Measurements from ENCODE around the gene TMPRSS3.

Gene TMPRSS3

DNA sequence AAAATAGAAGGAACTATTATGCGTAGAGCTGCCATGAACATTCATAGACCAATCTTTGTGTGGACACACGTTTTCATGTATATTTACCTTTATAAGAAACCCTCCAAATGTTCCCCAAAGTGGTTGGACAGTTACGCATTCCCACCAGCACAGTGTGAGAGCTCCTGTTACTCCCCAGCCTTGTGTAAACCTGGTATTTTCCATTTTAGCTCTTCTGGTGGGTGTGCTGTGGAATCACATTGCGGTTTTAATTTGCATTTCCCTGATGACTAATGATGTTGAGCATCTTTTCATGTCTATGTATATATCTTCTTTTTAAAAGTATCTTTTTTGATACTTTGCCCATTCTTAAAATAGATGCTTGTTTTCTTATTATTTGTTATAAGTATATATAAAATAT is 4.7 kb upstream of the TMPRSS3 start:
- no peak overlapping the region for H3K27ac ChIP-seq
- no peaks in the 10 kb centered on the region for H3K36me3 ChIP-seq
- peaks cover 8% of the 10 kb centered on the region for H3K9me3 ChIP-seq (ENCODE audit: severe bottlenecking)
- TF ChIP-seq CTCF (IDR thresholded peaks at IDR 0.05; ENCODE audit: low read depth, low read length): no peak
- DNase-seq: no peak
- H3K4me3 ChIP-seq (ENCODE audit: low read depth, low read length): no peak overlapping the region
- no peaks in the 10 kb centered on the region for H3K27me3 ChIP-seq (ENCODE audit: insufficient read depth, low read depth, severe bottlenecking)

DNA sequence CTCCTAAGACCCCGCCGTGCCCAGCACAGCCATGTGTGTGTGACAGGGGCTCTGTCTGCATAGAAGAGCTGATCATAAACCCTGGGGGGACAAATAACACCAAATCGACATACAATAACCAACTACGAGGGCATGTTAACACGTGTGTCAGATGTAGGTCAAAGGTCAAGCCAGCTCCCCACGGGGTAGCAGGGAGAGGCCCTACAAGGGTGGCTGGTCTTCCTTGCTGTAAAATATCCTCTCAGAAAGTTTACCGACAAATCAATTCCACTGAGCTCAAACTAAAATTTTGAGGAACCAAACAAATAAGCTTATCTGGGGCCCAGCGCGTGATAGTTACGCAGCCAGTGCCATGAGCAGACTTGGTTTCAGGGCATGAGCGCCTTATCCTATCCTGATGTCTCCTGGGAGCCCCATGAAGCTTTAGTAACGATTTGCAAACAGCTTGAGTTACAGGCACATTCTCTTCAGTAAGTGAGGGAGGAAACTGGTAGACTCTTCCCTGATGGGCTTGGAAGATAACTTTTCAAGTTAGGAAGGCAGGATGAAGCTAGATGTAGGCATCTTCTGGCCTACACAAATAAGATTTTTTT is 2.7 kb upstream of the TMPRSS3 start:
- Histone ChIP-seq H3K36me3 (no peaks in the 10 kb centered on the region), H3K9me3 (ENCODE audit: severe bottlenecking) (peaks cover 8% of the 10 kb centered on the region), H3K27ac (no peak overlapping the region), H3K4me3 (ENCODE audit: low read depth, low read length) (no peak overlapping the region), H3K27me3 (ENCODE audit: insufficient read depth, low read depth, severe bottlenecking) (no peaks in the 10 kb centered on the region)
- no peak for DNase-seq
- no peak for TF ChIP-seq CTCF (IDR thresholded peaks at IDR 0.05; ENCODE audit: low read depth, low read length)

DNA sequence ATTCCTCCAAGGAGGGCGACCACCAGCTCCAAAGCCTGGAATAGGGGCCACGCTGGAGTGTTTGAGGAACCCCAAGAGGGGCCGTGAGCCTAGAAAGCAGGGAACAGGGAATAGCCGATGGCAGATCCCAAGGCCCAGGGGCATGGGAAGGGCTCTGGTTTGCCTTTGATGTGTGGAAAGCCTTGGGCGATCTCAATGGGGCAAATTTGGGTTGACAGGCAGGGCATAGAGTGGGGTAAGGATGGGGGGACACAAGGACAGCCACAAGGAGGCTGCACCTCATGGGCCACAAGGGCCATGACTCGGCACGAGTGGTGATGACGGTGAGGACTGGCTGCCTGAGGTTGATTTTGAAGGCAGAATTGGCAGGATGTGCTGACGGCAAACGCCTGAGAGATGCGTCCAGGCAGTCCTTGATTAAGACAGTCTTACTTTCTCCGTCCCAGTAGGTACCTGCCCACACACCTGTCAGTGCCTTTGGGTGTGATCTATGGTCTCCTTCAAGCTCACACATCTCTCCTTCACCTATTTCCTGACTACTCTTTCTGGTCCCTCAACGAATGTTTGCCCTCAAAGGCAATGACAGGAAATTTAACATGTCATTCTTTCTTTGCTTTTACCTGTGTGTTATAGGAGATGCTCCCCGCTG is 2.0 kb upstream of the TMPRSS3 start:
- H3K4me3 ChIP-seq (ENCODE audit: low read depth, low read length): no peak overlapping the region
- H3K9me3 ChIP-seq (ENCODE audit: severe bottlenecking): peaks cover 8% of the 10 kb centered on the region
- H3K27ac ChIP-seq: no peak overlapping the region
- no peak for TF ChIP-seq CTCF (IDR thresholded peaks at IDR 0.05; ENCODE audit: low read depth, low read length)
- no peak for DNase-seq
- no peaks in the 10 kb centered on the region for H3K36me3 ChIP-seq
- H3K27me3 ChIP-seq (ENCODE audit: insufficient read depth, low read depth, severe bottlenecking): no peaks in the 10 kb centered on the region

DNA sequence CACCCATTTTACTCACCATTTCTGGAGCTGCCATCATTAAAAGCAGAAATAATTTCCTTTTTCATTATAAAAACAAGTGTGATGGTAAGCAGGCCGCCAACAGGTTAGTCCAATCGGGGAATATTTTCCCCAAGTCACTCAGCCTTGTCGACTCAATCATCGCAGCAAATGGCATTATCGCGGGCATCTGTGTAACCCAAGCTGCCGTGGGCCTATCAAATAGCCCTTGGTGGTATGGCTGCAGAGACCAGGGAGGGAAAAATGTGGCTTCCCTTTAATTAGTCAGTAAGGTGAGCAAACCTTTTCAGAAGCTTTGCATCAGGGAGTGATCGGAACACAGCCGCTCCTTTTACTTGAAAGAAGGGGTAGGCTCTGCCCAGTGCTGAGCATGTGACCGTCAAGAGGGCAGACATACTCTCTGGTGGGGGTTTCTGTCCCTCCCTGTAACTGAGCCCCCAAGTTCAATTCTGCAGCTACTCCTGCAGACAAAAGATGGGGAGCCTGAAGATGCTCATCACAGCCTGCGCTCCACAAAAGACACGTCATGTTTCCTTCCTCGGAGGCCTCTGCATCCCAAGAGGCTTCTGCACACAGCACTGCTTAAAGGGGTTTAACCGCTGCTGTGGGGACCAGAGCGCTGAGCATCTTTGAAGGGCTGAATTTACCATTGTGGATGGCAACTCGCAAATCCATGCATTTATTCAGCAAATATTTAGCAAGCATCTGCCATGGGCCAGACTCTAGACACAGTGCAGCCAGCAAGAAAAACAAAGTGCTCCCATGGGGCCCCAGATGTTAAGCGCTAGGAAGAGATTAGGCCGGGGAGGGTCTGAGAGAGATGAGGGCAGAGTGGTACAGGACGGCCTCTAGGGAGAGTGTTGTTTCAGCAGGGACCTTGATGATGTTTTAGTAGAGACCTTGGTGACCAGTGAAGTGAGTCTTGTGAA is 1.2 kb upstream of the TMPRSS3 start:
- TF ChIP-seq CTCF (IDR thresholded peaks at IDR 0.05; ENCODE audit: low read depth, low read length): no peak
- Histone ChIP-seq H3K9me3 (ENCODE audit: severe bottlenecking) (peaks cover 8% of the 10 kb centered on the region), H3K36me3 (no peaks in the 10 kb centered on the region), H3K27ac (no peak overlapping the region), H3K27me3 (ENCODE audit: insufficient read depth, low read depth, severe bottlenecking) (no peaks in the 10 kb centered on the region), H3K4me3 (ENCODE audit: low read depth, low read length) (no peak overlapping the region)
- DNase-seq: no peak

- peaks cover 4% of the 10 kb centered on the region for H3K9me3 ChIP-seq (ENCODE audit: severe bottlenecking)
- H3K27ac ChIP-seq: no peak overlapping the region
- H3K4me3 ChIP-seq (ENCODE audit: low read depth, low read length): no peak overlapping the region
- no peak for TF ChIP-seq CTCF (IDR thresholded peaks at IDR 0.05; ENCODE audit: low read depth, low read length)
- H3K36me3 ChIP-seq: no peaks in the 10 kb centered on the region
- no peaks in the 10 kb centered on the region for H3K27me3 ChIP-seq (ENCODE audit: insufficient read depth, low read depth, severe bottlenecking)
- DNase-seq: no peak
These were observed 550 bp downstream of the TMPRSS3 start for GRCh38 chr21:42395302-42395701.

Measured in WERI-Rb-1 (cell line).